ENCODE measurements around the gene CUX1. TPM values are rescaled to one million over a fixed set of nuclear protein-coding genes. Genes with fewer than 3 reads are reported as not detected.

CUX1 gene
- total RNA-seq, 1 donor from 2014 or later = 50.6 TPM

DNA sequence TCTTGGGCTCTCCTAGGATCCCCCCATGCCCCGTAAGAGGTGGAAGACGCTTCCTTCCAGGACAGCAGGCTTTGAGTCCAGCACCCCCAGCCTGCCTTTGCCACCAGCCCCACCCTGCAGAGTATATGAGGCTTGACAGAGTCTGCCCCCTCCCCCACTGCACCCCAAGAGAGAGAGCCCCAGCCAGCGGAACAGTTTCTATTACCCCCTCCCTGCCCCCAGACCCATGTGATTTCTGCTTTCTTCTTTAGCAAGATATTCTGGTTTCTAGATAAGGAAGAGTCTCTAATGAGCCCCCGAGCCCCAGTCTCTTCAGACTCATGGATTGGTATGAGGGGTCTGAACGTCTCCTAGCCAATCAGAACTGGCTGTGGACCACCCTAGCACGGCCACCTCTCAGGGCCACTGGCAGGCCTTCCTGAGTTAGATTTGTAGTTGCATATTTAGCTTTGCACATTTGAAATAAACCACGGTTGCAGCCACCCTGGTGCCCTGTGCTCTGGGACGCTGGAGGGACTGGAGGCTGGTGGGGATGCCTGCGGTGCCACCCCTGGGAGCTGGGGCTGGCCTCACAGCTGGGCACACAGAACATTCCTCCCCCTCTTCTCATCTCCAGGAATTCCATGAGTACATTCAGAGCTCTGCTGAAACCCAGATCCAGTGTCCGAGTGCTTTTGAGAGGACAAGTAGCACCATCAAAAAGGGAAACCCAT, 466.2 kb downstream of the CUX1 start:
- Histone ChIP-seq H2AFZ (ENCODE audit: low read depth, low read length) (no peak overlapping the region), H3K4me3 (ENCODE audit: insufficient read depth, low read depth, low read length) (no peak overlapping the region), H3K27ac (ENCODE audit: low read depth, low read length) (no peak overlapping the region), H4K20me1 (ENCODE audit: insufficient read depth, low read length) (peaks cover 10% of the 10 kb centered on the region), H3K27me3 (ENCODE audit: insufficient read depth, low read length) (no peaks in the 10 kb centered on the region), H3K9ac (ENCODE audit: low read length) (no peak overlapping the region), H3K4me1 (ENCODE audit: insufficient read depth, low read length) (peaks cover 17% of the 10 kb centered on the region), H3K9me3 (ENCODE audit: insufficient read depth, low read depth, low read length) (no peaks in the 10 kb centered on the region), H3K79me2 (ENCODE audit: insufficient read depth, low read length) (no peaks in the 10 kb centered on the region), H3K36me3 (ENCODE audit: insufficient read depth, low read length) (no peaks in the 10 kb centered on the region), H3K4me2 (ENCODE audit: low read length) (no peak overlapping the region)
- H3K4me1 Mint-ChIP-seq (ENCODE audit: low read depth, unreplicated experiment) = no peaks in the 10 kb centered on the region
- TF ChIP-seq, protein P1, sequence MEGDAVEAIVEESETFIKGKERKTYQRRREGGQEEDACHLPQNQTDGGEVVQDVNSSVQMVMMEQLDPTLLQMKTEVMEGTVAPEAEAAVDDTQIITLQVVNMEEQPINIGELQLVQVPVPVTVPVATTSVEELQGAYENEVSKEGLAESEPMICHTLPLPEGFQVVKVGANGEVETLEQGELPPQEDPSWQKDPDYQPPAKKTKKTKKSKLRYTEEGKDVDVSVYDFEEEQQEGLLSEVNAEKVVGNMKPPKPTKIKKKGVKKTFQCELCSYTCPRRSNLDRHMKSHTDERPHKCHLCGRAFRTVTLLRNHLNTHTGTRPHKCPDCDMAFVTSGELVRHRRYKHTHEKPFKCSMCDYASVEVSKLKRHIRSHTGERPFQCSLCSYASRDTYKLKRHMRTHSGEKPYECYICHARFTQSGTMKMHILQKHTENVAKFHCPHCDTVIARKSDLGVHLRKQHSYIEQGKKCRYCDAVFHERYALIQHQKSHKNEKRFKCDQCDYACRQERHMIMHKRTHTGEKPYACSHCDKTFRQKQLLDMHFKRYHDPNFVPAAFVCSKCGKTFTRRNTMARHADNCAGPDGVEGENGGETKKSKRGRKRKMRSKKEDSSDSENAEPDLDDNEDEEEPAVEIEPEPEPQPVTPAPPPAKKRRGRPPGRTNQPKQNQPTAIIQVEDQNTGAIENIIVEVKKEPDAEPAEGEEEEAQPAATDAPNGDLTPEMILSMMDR (IDR thresholded peaks at IDR 0.05; ENCODE audit: insufficient read depth, low read depth, low read length) = no peak
- no peak for TF ChIP-seq EZH2 (IDR thresholded peaks at IDR 0.05; ENCODE audit: insufficient read depth, low read length)
- DNase-seq (ENCODE audit: low read depth) (no peak), FAIRE-seq (no peak)
- peaks cover 10% of the 10 kb centered on the region for H3K27me3 Mint-ChIP-seq (ENCODE audit: low read depth, unreplicated experiment)
- H3K9me3 Mint-ChIP-seq (ENCODE audit: unreplicated experiment) = no peaks in the 10 kb centered on the region
- H3K4me3 Mint-ChIP-seq (ENCODE audit: unreplicated experiment) = no peak overlapping the region
- H3K27ac Mint-ChIP-seq (ENCODE audit: unreplicated experiment) = no peak overlapping the region
- no peaks in the 10 kb centered on the region for H3K36me3 Mint-ChIP-seq (ENCODE audit: low read depth, unreplicated experiment)

DNA sequence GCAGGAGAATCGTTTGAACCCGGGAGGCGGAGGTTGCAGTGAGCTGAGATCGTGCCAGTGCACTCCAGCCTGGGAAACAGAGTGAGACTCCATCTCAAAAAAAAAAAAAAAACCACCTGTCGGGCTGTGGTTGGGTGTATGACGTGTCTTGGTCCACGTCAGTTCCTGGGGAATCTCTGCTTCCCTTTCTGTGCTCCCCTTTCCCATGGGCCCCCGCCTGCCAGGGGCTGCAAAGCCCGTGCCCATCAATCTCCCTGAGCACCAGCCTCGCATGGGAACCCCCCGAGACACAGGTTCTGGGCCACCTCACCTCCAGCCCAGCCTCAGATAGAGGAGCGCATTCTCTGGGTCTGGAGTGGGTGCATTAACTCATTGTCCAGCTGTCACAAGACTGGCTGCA, 467.0 kb downstream of the CUX1 start:
- no peak overlapping the region for H3K9ac ChIP-seq (ENCODE audit: low read length)
- H3K36me3 ChIP-seq (ENCODE audit: insufficient read depth, low read length) = no peaks in the 10 kb centered on the region
- DNase-seq (ENCODE audit: low read depth) (no peak), FAIRE-seq (no peak)
- no peaks in the 10 kb centered on the region for H3K27me3 ChIP-seq (ENCODE audit: insufficient read depth, low read length)
- no peak overlapping the region for H3K4me2 ChIP-seq (ENCODE audit: low read length)
- no peaks in the 10 kb centered on the region for H3K9me3 ChIP-seq (ENCODE audit: insufficient read depth, low read depth, low read length)
- H3K36me3 Mint-ChIP-seq (ENCODE audit: low read depth, unreplicated experiment) = no peaks in the 10 kb centered on the region
- H3K4me3 Mint-ChIP-seq (ENCODE audit: unreplicated experiment) = peak overlapping the region; percentile 60
- H3K4me3 ChIP-seq (ENCODE audit: insufficient read depth, low read depth, low read length) = no peak overlapping the region
- H3K79me2 ChIP-seq (ENCODE audit: insufficient read depth, low read length) = no peaks in the 10 kb centered on the region
- H3K27ac ChIP-seq (ENCODE audit: low read depth, low read length) = no peak overlapping the region
- no peak overlapping the region for H3K27ac Mint-ChIP-seq (ENCODE audit: unreplicated experiment)
- no peak overlapping the region for H2AFZ ChIP-seq (ENCODE audit: low read depth, low read length)
- peaks cover 10% of the 10 kb centered on the region for H3K27me3 Mint-ChIP-seq (ENCODE audit: low read depth, unreplicated experiment)
- no peaks in the 10 kb centered on the region for H3K9me3 Mint-ChIP-seq (ENCODE audit: unreplicated experiment)
- peaks cover 17% of the 10 kb centered on the region for H4K20me1 ChIP-seq (ENCODE audit: insufficient read depth, low read length)
- peaks cover 20% of the 10 kb centered on the region for H3K4me1 ChIP-seq (ENCODE audit: insufficient read depth, low read length)
- H3K4me1 Mint-ChIP-seq (ENCODE audit: low read depth, unreplicated experiment) = no peaks in the 10 kb centered on the region
- TF ChIP-seq, protein P1 (IDR thresholded peaks at IDR 0.05; ENCODE audit: insufficient read depth, low read depth, low read length) = no peak
- TF ChIP-seq EZH2 (IDR thresholded peaks at IDR 0.05; ENCODE audit: insufficient read depth, low read length) = no peak

DNA sequence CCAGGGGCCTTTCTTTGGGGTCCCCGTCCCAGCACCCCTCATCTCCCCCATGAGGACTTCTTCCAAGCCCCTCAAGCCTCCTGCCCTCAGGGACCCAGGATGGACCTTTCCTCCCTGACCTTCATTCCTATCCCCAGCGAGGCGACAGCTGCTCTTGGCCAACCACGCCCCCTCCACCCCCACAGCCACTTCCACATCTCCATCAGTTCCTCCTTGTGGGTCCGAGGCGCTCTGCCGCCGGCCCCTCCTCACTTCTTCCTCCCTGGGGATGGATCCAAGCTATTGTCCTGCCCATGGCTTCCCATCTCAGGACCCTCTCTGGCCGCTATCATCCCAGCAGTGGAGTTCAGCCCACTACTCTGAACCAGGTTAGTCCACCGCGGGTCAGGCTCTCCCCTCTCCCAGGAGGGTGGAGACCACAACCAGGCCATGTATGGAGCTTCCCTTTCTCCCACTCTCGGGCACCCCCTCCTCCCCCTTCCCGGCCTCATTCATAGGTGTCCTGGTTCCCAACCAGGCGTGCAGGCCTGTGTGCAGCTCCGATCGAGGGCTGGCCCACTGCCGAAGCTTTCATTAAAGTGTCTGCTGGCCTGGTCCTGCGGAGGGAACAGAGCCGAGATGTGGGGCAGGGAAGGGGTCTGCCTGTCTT, 467.6 kb downstream of the CUX1 start:
- peak overlapping the region; percentile 60 for H3K4me3 Mint-ChIP-seq (ENCODE audit: unreplicated experiment)
- Histone ChIP-seq H3K9ac (ENCODE audit: low read length) (no peak overlapping the region), H3K9me3 (ENCODE audit: insufficient read depth, low read depth, low read length) (no peaks in the 10 kb centered on the region), H3K27me3 (ENCODE audit: insufficient read depth, low read length) (no peaks in the 10 kb centered on the region), H3K4me2 (ENCODE audit: low read length) (no peak overlapping the region), H3K79me2 (ENCODE audit: insufficient read depth, low read length) (no peaks in the 10 kb centered on the region), H3K27ac (ENCODE audit: low read depth, low read length) (no peak overlapping the region), H3K36me3 (ENCODE audit: insufficient read depth, low read length) (no peaks in the 10 kb centered on the region), H3K4me3 (ENCODE audit: insufficient read depth, low read depth, low read length) (no peak overlapping the region), H2AFZ (ENCODE audit: low read depth, low read length) (no peak overlapping the region), H4K20me1 (ENCODE audit: insufficient read depth, low read length) (peaks cover 20% of the 10 kb centered on the region), H3K4me1 (ENCODE audit: insufficient read depth, low read length) (peaks cover 20% of the 10 kb centered on the region)
- TF ChIP-seq, protein P1 (IDR thresholded peaks at IDR 0.05; ENCODE audit: insufficient read depth, low read depth, low read length) = no peak
- TF ChIP-seq EZH2 (IDR thresholded peaks at IDR 0.05; ENCODE audit: insufficient read depth, low read length) = no peak
- DNase-seq (ENCODE audit: low read depth) (no peak), FAIRE-seq (no peak)
- peaks cover 13% of the 10 kb centered on the region for H3K27me3 Mint-ChIP-seq (ENCODE audit: low read depth, unreplicated experiment)
- H3K27ac Mint-ChIP-seq (ENCODE audit: unreplicated experiment) = peak overlapping the region; percentile 69
- H3K4me1 Mint-ChIP-seq (ENCODE audit: low read depth, unreplicated experiment) = no peaks in the 10 kb centered on the region
- no peaks in the 10 kb centered on the region for H3K9me3 Mint-ChIP-seq (ENCODE audit: unreplicated experiment)
- H3K36me3 Mint-ChIP-seq (ENCODE audit: low read depth, unreplicated experiment) = no peaks in the 10 kb centered on the region

All from astrocyte (in vitro differentiated cells and primary cell).